ENCODE data around the gene FAM76A. TPM values are rescaled to one million over a fixed set of nuclear protein-coding genes. Genes with fewer than 3 reads are reported as not detected.

Gene FAM76A
- total RNA-seq, 1 experiment from 2014 or later: 9.6 TPM

GRCh38 chr1:27713139-27713725 lies 12.5 kb upstream of the FAM76A start:
- no peaks in the 10 kb centered on the region for H3K4me1 ChIP-seq (ENCODE audit: control insufficient read depth in 1 of 2, insufficient read depth in 2 of 2, low read length in 2 of 2)
- intact Hi-C loops (cut with micrococcal nuclease): no loop called here
- H3K9me3 ChIP-seq (ENCODE audit: control insufficient read depth in 1 of 2, insufficient read depth in 1 of 2, low read depth in 1 of 2, low read length in 2 of 2): peaks cover 0 to 3% of the 10 kb centered on the region in 2 experiments; a peak in 1 of 4 replicates
- H3K27ac ChIP-seq (ENCODE audit: low read depth, low read length): no peak overlapping the region
- H3K9ac ChIP-seq (ENCODE audit: low read length): no peak overlapping the region
- H2AFZ ChIP-seq (ENCODE audit: low read depth, low read length, poor library complexity, severe bottlenecking): no peak overlapping the region
- DNase-seq (ENCODE audit: low read depth, low spot score) (no peak), ATAC-seq (no peak)
- no peak for TF ChIP-seq FOSL1 (IDR thresholded peaks at IDR 0.05; ENCODE audit: low read depth)
- TF ChIP-seq EGR1 (IDR thresholded peaks at IDR 0.05; ENCODE audit: low read depth): no peak
- TF ChIP-seq EZH2phosphoT487 (IDR thresholded peaks at IDR 0.05; ENCODE audit: borderline replicate concordance): no peak
- no peak for TF ChIP-seq SP1 (IDR thresholded peaks at IDR 0.05; ENCODE audit: low read depth)
- no peak for TF ChIP-seq SIN3A (IDR thresholded peaks at IDR 0.05; ENCODE audit: low read depth)
- no peak for TF ChIP-seq POLR2AphosphoS5 (IDR thresholded peaks at IDR 0.05; ENCODE audit: low read depth, low read length)
- TF ChIP-seq ZNF274 (IDR thresholded peaks at IDR 0.05; ENCODE audit: low read depth, low read length): no peak
- TF ChIP-seq POLR2A (IDR thresholded peaks at IDR 0.05; ENCODE audit: borderline replicate concordance, extremely low read depth, insufficient read depth, insufficient read length): no peak
- no peak for TF ChIP-seq YY1 (IDR thresholded peaks at IDR 0.05; ENCODE audit: extremely low read depth, insufficient replicate concordance, low read depth, low read length)
- TF ChIP-seq EZH2 (IDR thresholded peaks at IDR 0.05): no peak
- no peak for TF ChIP-seq CEBPB (IDR thresholded peaks at IDR 0.05; ENCODE audit: low read depth)
- no peaks in the 10 kb centered on the region for H4K20me1 ChIP-seq (ENCODE audit: insufficient read depth)
- CTCF ChIA-PET: no interaction called here
- no peaks in the 10 kb centered on the region for H3K27me3 ChIP-seq (ENCODE audit: insufficient read depth, low read length)
- BruUV-seq (replicated peaks): no TSS peak
- H3K9me2 ChIP-seq (ENCODE audit: insufficient read depth): no peaks in the 10 kb centered on the region
- no peaks in the 10 kb centered on the region for H3K36me3 ChIP-seq (ENCODE audit: control insufficient read depth in 1 of 2, insufficient read depth in 2 of 2, low read length in 2 of 2)
- POLR2A ChIA-PET: no interaction called here
- H3K4me2 ChIP-seq (ENCODE audit: low read length): no peak overlapping the region
- H3K4me3 ChIP-seq (replicated peaks in 1 of 2; ENCODE audit: low read depth in 1 of 2, low read length in 2 of 2): no peak overlapping the region
- H3K79me2 ChIP-seq (ENCODE audit: insufficient read depth, low read length): no peaks in the 10 kb centered on the region
- RAD21 ChIA-PET (ENCODE audit: low non-redundant PET in 1 of 2, low total read pairs in 2 of 2, uncharacterized antibody in 2 of 2, unreplicated experiment in 2 of 2): no interaction called here

GRCh38 chr1:27713869-27714513 lies 11.8 kb upstream of the FAM76A start:
- no peak overlapping the region for H3K4me2 ChIP-seq (ENCODE audit: low read length)
- TF ChIP-seq CEBPB (IDR thresholded peaks at IDR 0.05; ENCODE audit: low read depth): no peak
- no peak for TF ChIP-seq ZFX (IDR thresholded peaks at IDR 0.05)
- TF ChIP-seq EZH2phosphoT487 (IDR thresholded peaks at IDR 0.05; ENCODE audit: borderline replicate concordance): no peak
- no peak for TF ChIP-seq YY1 (IDR thresholded peaks at IDR 0.05; ENCODE audit: extremely low read depth, insufficient replicate concordance, low read depth, low read length)
- TF ChIP-seq SRF (IDR thresholded peaks at IDR 0.05; ENCODE audit: low read depth): no peak
- TF ChIP-seq MAX (IDR thresholded peaks at IDR 0.05): no peak
- no peak overlapping the region for H2AFZ ChIP-seq (ENCODE audit: low read depth, low read length, poor library complexity, severe bottlenecking)
- H3K27me3 ChIP-seq (ENCODE audit: insufficient read depth, low read length): no peaks in the 10 kb centered on the region
- no peak overlapping the region for H3K9ac ChIP-seq (ENCODE audit: low read length)
- no peaks in the 10 kb centered on the region for H3K4me1 ChIP-seq (ENCODE audit: control insufficient read depth in 1 of 2, insufficient read depth in 2 of 2, low read length in 2 of 2)
- no peaks in the 10 kb centered on the region for H3K79me2 ChIP-seq (ENCODE audit: insufficient read depth, low read length)
- ATAC-seq (no peak), DNase-seq (ENCODE audit: low read depth, low spot score) (no peak)
- H3K4me3 ChIP-seq (replicated peaks in 1 of 2; ENCODE audit: low read depth in 1 of 2, low read length in 2 of 2): no peak overlapping the region
- intact Hi-C loops (cut with micrococcal nuclease): no loop called here
- no peaks in the 10 kb centered on the region for H4K20me1 ChIP-seq (ENCODE audit: insufficient read depth)
- H3K27ac ChIP-seq (ENCODE audit: low read depth, low read length): no peak overlapping the region
- H3K36me3 ChIP-seq (ENCODE audit: control insufficient read depth in 1 of 2, insufficient read depth in 2 of 2, low read length in 2 of 2): no peaks in the 10 kb centered on the region
- H3K9me2 ChIP-seq (ENCODE audit: insufficient read depth): no peaks in the 10 kb centered on the region
- RAD21 ChIA-PET (ENCODE audit: low non-redundant PET in 1 of 2, low total read pairs in 2 of 2, uncharacterized antibody in 2 of 2, unreplicated experiment in 2 of 2): no interaction called here
- POLR2A ChIA-PET: no interaction called here
- no TSS peak for BruUV-seq (replicated peaks)
- H3K9me3 ChIP-seq (ENCODE audit: control insufficient read depth in 1 of 2, insufficient read depth in 1 of 2, low read depth in 1 of 2, low read length in 2 of 2): peaks cover 0 to 3% of the 10 kb centered on the region in 2 experiments; a peak in 1 of 4 replicates
- CTCF ChIA-PET: no interaction called here
